Posterior vena cava (tissue), 2 donors: ENCODE data around the gene CIZ1. TPM values are rescaled to one million over a fixed set of nuclear protein-coding genes. Genes with fewer than 3 reads are reported as not detected.
A peak's percentile ranks its signal among the peaks of the same experiment; 100 is the strongest.

Experiments
- DNase-seq: peaks from one replicate; pipeline ENCODE4 v3.0.0-alpha.2; 2020; ENCODE audit warnings: low spot score
- intact Hi-C, 2 donors: fragments of 100-400 bp; cut with DNase I; formaldehyde crosslinking; loops; one replicate each; pipeline versions ENCODE4 v1.14.1 to v1.14.2; 2022 to 2023
- total RNA-seq, 2 donors: library from RNA; stranded (reverse); fragmentation: NEBNext Ultra II Directional; extraction: Animal tissue kit (Norgen Biotek cat#: 25700); gene quantifications; one replicate each; pipeline ENCODE4 v1.2.1, GENCODE V29; 2021
- donor health status: DM: yes; HTN: yes; CAD: no.
- donor health status: DM: yes; HTN: yes; CAD: no.

CIZ1 gene
- total RNA-seq, 2 donors from 2014 or later, result 88.3 to 99.4 TPM

DNA sequence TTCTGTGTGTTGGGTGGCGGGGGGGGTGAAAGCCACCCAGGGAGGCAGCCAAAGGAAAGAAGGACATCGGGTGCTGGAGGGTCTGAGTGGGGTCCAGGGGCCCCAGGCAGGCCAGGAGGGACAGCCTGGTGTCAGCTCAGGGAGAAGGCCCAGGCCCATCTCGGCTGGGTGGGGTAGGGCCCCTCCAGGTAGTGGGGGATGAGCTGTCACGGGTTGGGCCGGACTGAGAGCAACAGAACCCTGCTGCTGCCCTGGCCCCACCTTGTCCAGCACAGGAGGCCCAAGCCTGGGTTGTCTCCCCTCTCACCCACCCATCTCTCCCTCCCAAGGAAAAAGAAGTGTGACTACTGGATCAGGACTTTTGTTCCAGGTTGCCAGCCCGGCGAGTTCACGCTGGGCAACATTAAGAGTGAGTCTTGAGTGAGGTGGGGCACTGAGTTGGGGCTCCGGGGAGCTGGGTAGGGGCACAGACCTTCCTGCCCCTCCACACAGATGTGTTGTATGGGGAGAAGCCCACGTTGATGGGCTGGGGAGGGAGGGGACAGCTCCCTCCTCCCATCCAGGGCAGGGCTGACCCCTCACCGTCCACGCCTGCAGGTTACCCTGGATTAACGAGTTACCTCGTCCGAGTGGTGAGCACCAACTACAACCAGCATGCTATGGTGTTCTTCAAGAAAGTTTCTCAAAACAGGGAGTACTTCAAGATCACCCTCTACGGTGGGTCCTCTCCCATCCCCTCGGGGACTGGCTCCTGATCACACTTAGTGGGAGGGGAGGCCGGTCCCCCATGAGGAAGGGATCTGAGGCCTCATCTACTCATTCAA lies 39.9 kb downstream of the CIZ1 start:
- intact Hi-C loops, result no loop called here
- peak; percentile 68 for DNase-seq

- DNase-seq, result peak; percentile 77
Measured at GRCh38 chr9:128150594-128151308, 40.6 kb downstream of the CIZ1 start.

DNA sequence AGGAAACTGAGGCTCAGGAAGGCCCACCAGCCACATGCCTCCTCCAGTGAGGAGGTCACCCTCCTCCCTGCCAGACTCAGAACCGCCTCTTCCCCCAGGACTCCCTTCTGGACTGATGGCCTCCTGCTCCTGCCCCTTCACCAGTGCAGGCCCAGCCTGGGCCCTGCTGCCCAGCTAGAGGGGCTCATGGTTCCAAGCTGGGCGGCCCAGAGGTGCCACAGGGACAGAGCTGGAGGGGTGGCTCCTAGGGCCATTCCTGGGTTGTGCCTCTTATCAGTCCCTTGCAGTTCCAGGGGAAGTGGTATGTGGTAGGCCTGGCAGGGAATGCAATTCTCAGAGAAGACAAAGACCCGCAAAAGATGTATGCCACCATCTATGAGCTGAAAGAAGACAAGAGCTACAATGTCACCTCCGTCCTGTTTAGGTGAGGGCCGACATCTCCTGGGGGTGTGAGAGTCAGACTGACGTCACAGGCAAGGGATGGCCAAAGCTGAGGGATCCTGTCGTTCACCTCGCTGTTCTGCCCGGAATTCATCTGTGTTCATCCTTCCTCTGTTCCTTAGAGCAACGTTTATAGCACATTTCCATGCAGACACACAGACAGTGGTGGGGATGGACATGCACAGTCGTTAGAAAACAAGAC lies 41.3 kb downstream of the CIZ1 start:
- peak; percentile 62 for DNase-seq
- intact Hi-C loops, result no loop called here

More at GRCh38 chr9:128150594-128151308, 40.6 kb downstream of the CIZ1 start:
- intact Hi-C loops, result no loop called here

- DNase-seq, result peak; percentile 66
- intact Hi-C loops, result no loop called here
Measured at GRCh38 chr9:128149001-128149701, 42.2 kb downstream of the CIZ1 start, which contains the start of gene LCN2. Gene LCN2 (plus strand): TSS chr9:128149453. CDS start chr9:128149526, 73 bp downstream.

DNA sequence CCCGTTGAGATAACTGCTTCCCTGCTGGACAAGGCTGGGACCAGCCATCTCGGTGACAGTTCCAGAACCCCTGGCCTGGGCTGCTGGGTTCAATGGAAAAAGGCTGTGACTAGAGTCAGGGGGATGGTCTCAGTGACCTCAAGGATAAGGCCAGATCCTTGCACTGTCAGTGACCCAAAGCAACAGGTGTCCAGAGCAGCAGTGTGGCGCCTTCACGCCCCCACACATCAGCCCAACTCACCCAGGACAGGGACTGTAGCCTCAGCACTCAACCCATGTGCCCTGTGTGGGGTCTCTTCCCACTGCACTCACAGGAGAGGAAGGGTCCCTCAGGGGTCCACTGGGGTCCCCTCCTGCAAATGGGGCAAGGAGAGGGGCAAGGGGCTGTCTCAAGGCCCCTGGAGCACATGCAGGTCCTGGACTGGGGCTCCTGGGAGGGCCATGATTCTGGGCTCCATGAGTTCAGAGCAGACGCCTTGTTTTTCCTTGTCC lies 42.8 kb downstream of the CIZ1 start:
- DNase-seq, result peak; percentile 80
- intact Hi-C loops, result no loop called here

DNA sequence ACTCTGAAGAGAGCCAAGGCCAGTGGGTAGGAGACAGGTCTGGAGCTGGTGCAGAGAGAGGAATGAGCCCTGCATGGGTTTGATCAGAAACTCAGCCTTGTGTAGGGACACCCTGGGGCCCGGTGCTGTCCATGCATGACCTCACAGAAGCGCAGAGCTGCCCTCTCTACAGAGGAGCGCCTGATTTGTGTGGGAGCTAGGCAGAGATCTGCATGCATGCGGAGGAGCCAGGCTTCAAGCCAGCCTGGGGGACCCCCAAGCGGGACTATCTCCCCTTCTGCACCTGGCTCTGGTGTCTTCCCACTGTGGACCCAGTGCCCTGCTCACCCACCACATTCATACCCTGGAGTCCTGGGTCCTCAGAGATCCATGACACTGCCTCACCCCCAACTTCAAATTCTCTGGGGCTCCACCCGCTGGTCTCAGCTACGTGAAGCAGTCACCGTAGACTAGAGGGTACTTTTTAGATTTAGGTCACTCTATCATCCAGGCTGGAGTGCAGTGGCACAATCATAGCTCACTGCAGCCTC lies 44.7 kb downstream of the CIZ1 start:
- intact Hi-C loops, result no loop called here
- DNase-seq, result peak; percentile 46

- intact Hi-C loops, result no loop called here
- peak; percentile 53 for DNase-seq
Measured at GRCh38 chr9:128145951-128146351, 45.4 kb downstream of the CIZ1 start.

DNA sequence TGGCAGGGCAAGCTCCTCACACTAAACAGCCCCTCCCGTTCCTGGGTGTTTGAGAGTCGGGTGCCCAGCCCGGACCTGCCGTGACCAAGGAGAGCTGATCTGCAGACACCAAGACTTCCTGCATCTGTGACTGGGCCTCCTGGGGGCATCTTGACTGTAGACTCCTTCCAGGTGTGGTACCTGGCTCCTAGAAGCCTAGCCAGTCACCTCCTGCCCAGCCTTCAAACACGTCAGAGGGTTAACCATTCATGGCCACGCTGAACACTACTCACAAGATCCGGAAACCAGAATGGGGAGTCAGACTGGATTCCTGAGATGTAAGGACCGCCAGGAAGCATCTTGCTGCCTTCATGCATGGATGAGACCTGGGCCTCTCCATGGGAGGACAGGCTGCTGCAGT lies 45.8 kb downstream of the CIZ1 start:
- DNase-seq, result no peak
- intact Hi-C loops, result no loop called here

DNA sequence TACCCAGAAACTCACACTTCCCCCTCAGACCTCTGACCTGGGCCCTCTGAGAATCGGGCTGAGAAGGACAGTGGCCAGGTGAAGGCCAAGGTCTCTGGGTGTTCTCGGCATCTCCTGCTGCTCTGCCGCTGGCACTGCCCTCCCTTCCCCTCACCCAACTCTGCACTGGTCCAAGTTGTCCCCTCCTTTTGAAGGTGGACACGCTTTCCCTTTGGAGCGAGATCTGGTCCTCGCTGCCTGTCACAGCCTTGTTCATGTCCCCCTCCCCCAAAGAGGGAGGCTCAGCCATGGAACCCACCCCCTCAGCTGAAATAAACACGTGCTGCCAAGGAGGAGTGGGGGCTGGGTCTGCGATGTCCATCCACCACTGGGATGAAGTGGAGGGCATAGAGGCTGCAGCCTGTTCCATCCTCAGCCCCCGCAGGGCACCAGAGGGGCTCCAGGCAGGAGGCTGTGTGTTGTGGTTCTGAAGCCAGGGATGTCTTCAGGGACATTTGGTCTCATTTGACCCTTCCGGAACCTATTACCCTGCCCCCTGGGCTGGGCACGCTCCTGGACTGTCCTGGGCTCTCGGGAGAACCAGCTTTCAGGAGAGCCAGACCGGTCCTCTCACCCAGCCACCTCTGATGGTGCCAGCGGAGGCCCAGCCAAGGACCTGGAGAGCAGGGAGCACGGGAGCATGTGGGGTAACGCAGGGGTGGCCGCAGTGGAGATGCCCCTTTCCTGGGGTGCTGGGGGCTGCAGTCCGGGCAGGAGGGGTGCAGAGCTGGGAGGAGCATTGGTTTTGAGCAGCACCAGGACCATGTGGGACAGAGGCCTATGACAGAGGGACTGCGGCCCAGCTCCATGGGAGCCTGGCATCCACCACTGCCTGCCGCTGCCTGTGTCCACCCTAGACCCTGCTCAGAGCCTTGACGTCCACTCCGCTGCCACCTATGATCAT lies 46.9 kb downstream of the CIZ1 start:
- intact Hi-C loops, result no loop called here
- DNase-seq, result peak; percentile 59

DNA sequence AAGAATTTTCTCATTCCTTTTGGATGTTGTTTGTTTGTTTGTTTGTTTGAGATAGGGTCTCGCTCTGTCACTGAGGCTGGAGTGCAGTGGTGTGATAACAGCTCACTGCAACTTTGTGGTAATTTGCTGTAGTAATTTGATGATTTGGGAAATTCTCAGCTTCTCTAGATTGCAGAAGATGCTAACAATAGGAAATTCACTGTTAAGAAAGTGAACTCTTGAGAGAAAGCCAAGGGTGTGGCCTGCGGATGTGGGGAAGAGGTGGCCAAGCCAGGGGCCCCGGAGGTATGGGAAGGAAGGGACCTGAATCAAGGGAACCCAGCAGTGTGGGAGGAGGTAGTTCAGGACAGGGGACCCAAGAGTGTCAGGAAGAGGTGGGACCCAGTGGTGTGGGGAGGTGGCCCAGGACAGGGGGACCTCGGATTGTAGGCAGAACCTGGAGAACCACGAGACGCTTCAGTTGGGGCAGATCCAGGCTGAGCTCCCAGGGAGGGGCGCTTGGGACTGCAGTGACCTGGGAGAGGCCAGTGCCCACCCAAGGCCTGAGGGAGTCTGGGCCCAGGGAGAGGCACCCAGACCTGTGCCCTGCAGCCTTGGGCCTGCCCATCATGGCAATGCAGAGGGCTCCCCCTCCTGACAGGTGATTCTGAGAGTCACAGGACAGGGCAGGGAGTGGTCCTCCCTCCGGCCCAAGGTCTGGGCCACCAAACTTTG lies 47.7 kb downstream of the CIZ1 start:
- peak; percentile 62 for DNase-seq
- intact Hi-C loops, result no loop called here

DNA sequence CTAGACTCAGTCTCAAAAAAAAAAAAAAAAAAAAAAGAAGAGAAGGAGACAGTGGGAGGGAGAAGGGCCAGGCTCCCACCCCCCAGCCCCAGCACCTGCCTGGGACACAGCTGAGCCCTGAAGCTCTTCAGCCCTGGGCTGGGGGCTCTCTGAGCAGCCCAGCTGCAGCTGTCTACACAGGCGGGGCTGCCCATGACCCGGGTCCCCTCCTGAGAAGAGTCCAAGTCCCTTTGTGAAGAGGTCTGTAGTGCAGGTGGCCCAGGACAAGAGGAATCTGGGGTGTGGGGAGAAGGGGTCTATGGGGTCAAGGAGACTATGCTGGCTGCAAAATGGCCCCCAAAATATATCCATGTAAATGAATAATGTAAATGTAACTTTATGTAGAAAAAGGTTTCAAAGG lies 48.8 kb downstream of the CIZ1 start:
- DNase-seq, result no peak

GRCh38 chr9:128142061-128142460 lies 49.3 kb downstream of the CIZ1 start:
- DNase-seq, result peak; percentile 51
- intact Hi-C loops, result no loop called here

More for the DNA sequence above, 48.8 kb downstream of the CIZ1 start:
- intact Hi-C loops, result no loop called here

- intact Hi-C loops, result no loop called here
- DNase-seq, result peak; percentile 40
Measured at GRCh38 chr9:128141604-128142003, 49.8 kb downstream of the CIZ1 start.

- peak; percentile 55 for DNase-seq
- intact Hi-C loops, result no loop called here
Measured at GRCh38 chr9:128139621-128140020, 51.8 kb downstream of the CIZ1 start.

DNA sequence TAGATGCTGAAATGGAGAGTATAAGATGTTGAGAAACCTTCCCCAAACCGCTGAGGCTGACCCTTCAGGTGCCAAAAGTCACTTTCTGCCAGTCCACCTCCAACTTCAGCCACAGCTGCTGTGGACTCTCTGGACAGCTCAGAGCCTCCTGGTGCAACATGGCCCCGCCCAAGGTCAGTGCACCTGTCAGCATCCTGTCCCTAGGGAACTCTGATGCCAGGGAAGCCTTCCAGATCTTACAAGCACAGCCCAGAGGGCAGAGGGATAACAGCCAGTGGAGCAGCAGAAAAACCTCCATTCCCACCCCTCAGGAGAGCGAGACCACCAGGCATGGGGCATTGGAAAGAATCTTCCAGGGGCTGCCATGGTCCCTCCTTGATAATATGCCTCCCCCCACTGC lies 53.4 kb downstream of the CIZ1 start:
- intact Hi-C loops, result no loop called here
- DNase-seq, result no peak

DNA sequence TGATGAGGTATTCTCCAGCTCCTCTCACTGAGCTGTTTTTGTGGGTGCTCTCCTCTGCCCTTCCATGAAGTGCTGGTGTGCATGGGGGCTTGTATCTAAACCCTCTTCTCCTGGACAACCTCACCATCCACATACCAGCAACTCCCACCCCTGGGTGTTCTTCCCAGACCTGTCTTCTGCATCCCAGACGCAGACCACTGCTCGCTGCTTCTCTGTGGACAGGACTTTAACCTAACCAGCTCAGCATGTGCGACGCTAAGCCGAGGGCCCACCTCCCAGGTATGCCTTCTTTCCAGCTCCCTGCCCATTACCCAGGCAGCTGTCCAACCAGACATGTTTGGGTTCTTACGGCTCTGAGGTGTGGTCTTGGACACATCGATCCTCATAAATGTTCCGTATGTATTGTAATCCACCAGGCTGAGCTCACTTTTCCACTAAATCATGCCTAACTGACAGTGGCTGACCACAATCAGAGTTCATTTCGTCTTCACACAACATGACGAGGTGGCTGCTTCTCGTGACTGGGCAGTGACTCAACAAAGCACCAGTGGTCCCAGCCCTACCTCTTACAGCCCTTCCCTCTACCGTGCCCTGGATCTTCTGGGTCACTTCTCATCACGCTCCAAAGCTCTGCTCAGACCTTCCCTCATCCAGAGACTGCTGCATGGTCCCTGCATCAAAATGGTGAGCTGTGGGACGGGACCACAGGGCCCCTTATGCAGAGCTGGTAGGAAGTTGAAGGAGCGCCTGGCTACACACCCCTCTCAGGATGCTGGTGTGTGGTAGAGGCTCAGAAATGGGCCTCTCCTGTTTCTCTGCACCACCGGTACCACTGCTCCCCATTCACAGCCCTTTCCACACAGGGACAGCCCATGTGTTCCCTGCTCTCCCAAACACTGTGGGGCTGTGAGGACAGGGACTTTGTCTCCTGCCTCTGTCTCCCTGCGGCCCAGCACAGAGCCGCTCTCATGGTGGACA lies 54.3 kb downstream of the CIZ1 start:
- intact Hi-C loops, result no loop called here
- DNase-seq, result peak; percentile 52
